HCT116 (cell line): ENCODE results near the gene TSPAN31. TPM values are rescaled to one million over a fixed set of nuclear protein-coding genes. Genes with fewer than 3 reads are reported as not detected.

Experiments used
- CBX3 ChIP-seq: IDR thresholded peaks from 2 replicates; pipeline ENCODE4 v1.6.1; 2012; ENCODE audit warnings: low read depth
- CEBPB ChIP-seq: IDR thresholded peaks from 2 replicates; pipeline ENCODE4 v1.6.1; 2012; ENCODE audit warnings: low read depth
- ELF1 ChIP-seq: IDR thresholded peaks from 2 replicates; pipeline ENCODE4 v1.6.1; 2012; ENCODE audit warnings: low read depth, borderline replicate concordance
- EZH2phosphoT487 ChIP-seq: fragments of 200-600 bp; IDR thresholded peaks from 2 replicates; pipeline ENCODE4 v1.6.1; 2018; ENCODE audit warnings: antibody characterized with exemption, borderline replicate concordance
- POLR2A ChIP-seq: IDR thresholded peaks from 2 replicates; pipeline ENCODE4 v1.7.0; 2011; ENCODE audit warnings: borderline replicate concordance; ENCODE audit not compliant: insufficient read depth, insufficient read length; ENCODE audit errors: extremely low read depth
- POLR2AphosphoS5 ChIP-seq: IDR thresholded peaks from 2 replicates; pipeline ENCODE4 v1.6.1; 2011; ENCODE audit warnings: mild to moderate bottlenecking, low read depth, low read length, moderate library complexity
- SIN3A ChIP-seq: IDR thresholded peaks from 2 replicates; pipeline ENCODE4 v1.6.1; 2012; ENCODE audit warnings: low read depth
- SP1 ChIP-seq: IDR thresholded peaks from 2 replicates; pipeline ENCODE4 v1.6.1; 2012; ENCODE audit warnings: low read depth
- SRF ChIP-seq: IDR thresholded peaks from 2 replicates; pipeline ENCODE4 v1.6.1; 2012; ENCODE audit warnings: low read depth
- YY1 ChIP-seq: IDR thresholded peaks from 2 replicates; pipeline ENCODE4 v1.6.1; 2011; ENCODE audit warnings: low read length, low read depth, moderate library complexity, mild to moderate bottlenecking; ENCODE audit not compliant: insufficient replicate concordance; ENCODE audit errors: extremely low read depth
- ZNF274 ChIP-seq: fragments of 200-500 bp; sonication (Bioruptor generic); IDR thresholded peaks from 2 replicates; pipeline ENCODE4 v1.6.1; 2014; ENCODE audit warnings: mild to moderate bottlenecking, low read depth, low read length, inconsistent platforms
- total RNA-seq: library from RNA; stranded (reverse); gene quantifications from one replicate; pipeline ENCODE4 v1.2.1, GENCODE V29; 2021; ENCODE audit not compliant: unreplicated experiment
- TF ChIP-seq, protein P1 (sequence below), 3 experiments: fragments of 200-600 bp in 1 of 3; sonication (generic) in 1 of 3; IDR thresholded peaks in 2 of 3; conservative IDR thresholded peaks in 1 of 3; 2 replicates each; pipeline ENCODE4 v1.5.1; 2012 to 2017; ENCODE audit warnings: low read depth in 2 of 3, low read length in 2 of 3, antibody characterized with exemption in 1 of 3, borderline replicate concordance in 1 of 3, control low read depth in 1 of 3, mild to moderate bottlenecking in 1 of 3, mixed read lengths in 1 of 3, mixed run types in 1 of 3, moderate library complexity in 1 of 3; ENCODE audit not compliant: insufficient read depth in 1 of 3
- TF ChIP-seq, protein P2 (sequence below): IDR thresholded peaks from 2 replicates; pipeline ENCODE4 v1.6.1; 2012

The TSPAN31 gene
- total RNA-seq, 1 experiment from 2014 or later = 14.9 TPM

DNA sequence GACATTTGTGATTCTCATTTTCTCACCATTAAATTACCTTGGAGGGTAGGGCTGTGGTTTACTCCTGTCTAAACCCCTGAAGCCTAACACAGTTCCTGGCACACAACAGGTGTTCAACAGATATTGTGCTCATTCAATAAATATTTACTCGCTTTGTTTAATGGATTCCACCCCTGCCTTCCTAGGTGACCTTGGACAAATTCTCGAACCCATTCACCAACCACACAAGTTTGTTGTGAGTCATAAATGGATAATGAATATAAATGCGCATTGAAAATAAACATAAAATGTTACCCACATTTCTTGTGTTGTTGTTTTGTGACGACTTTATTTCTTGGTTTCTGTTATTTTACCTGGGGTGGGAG lies 37.4 kb downstream of the TSPAN31 start (continued):
- TF ChIP-seq, protein P1, sequence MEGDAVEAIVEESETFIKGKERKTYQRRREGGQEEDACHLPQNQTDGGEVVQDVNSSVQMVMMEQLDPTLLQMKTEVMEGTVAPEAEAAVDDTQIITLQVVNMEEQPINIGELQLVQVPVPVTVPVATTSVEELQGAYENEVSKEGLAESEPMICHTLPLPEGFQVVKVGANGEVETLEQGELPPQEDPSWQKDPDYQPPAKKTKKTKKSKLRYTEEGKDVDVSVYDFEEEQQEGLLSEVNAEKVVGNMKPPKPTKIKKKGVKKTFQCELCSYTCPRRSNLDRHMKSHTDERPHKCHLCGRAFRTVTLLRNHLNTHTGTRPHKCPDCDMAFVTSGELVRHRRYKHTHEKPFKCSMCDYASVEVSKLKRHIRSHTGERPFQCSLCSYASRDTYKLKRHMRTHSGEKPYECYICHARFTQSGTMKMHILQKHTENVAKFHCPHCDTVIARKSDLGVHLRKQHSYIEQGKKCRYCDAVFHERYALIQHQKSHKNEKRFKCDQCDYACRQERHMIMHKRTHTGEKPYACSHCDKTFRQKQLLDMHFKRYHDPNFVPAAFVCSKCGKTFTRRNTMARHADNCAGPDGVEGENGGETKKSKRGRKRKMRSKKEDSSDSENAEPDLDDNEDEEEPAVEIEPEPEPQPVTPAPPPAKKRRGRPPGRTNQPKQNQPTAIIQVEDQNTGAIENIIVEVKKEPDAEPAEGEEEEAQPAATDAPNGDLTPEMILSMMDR (IDR thresholded peaks at IDR 0.05 in 2 of 3, conservative IDR thresholded peaks at IDR 0.05 in 1 of 3; ENCODE audit: borderline replicate concordance in 1 of 3, insufficient read depth in 1 of 3, low read depth in 2 of 3, low read length in 2 of 3) = no peak
- TF ChIP-seq ELF1 (no peak), CEBPB (no peak), YY1 (no peak), SRF (no peak), EZH2phosphoT487 (no peak), POLR2A (no peak), ZNF274 (no peak), SP1 (no peak), SIN3A (no peak), CBX3 (no peak), POLR2AphosphoS5 (no peak)
- TF ChIP-seq, protein P2, sequence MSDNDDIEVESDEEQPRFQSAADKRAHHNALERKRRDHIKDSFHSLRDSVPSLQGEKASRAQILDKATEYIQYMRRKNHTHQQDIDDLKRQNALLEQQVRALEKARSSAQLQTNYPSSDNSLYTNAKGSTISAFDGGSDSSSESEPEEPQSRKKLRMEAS = no peak
